ENCODE measurements around the gene ZNF638. TPM values are rescaled to one million over a fixed set of nuclear protein-coding genes. Genes with fewer than 3 reads are reported as not detected.
A peak's percentile ranks its signal among the peaks of the same experiment; 100 is the strongest.
"Not testable (repeated sequence)": the region's sequence is repeated elsewhere in the genome, so short reads cannot be mapped to it uniquely, and the experiment has no call there.

ZNF638 gene
- total RNA-seq, 2 donors from 2014 or later: 73.9 to 77.9 TPM

DNA sequence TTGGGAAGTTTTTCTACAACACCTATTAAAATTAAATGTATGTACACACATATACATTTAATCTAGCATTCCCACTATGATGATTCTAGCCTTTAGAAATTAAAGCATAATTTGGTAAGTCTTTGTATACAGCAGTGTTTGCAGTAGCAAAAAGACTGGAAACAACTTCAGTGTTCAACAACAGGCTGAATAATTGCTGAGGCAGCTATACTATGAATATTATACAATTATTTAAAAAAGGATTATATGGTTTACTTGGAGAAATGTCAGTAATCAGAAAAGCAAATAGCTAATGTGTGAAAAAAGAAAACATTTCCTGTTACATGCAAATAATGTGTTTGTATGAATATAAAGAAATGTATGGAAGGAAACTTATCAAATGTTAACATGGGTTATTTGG is 1.4 kb upstream of the ZNF638 start:
- H3K36me3 ChIP-seq: no peaks in the 10 kb centered on the region
- no peak overlapping the region for H3K27ac ChIP-seq
- H3K4me1 ChIP-seq: peaks cover 0 to 29% of the 10 kb centered on the region in 2 donors
- no peaks in the 10 kb centered on the region for H3K27me3 ChIP-seq
- TF ChIP-seq, protein P1, sequence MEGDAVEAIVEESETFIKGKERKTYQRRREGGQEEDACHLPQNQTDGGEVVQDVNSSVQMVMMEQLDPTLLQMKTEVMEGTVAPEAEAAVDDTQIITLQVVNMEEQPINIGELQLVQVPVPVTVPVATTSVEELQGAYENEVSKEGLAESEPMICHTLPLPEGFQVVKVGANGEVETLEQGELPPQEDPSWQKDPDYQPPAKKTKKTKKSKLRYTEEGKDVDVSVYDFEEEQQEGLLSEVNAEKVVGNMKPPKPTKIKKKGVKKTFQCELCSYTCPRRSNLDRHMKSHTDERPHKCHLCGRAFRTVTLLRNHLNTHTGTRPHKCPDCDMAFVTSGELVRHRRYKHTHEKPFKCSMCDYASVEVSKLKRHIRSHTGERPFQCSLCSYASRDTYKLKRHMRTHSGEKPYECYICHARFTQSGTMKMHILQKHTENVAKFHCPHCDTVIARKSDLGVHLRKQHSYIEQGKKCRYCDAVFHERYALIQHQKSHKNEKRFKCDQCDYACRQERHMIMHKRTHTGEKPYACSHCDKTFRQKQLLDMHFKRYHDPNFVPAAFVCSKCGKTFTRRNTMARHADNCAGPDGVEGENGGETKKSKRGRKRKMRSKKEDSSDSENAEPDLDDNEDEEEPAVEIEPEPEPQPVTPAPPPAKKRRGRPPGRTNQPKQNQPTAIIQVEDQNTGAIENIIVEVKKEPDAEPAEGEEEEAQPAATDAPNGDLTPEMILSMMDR (IDR thresholded peaks at IDR 0.05): no peak
- H3K9me3 ChIP-seq: no peaks in the 10 kb centered on the region
- no peak overlapping the region for H3K4me3 ChIP-seq
- DNase-seq (ENCODE audit: low spot score): no peak

DNA sequence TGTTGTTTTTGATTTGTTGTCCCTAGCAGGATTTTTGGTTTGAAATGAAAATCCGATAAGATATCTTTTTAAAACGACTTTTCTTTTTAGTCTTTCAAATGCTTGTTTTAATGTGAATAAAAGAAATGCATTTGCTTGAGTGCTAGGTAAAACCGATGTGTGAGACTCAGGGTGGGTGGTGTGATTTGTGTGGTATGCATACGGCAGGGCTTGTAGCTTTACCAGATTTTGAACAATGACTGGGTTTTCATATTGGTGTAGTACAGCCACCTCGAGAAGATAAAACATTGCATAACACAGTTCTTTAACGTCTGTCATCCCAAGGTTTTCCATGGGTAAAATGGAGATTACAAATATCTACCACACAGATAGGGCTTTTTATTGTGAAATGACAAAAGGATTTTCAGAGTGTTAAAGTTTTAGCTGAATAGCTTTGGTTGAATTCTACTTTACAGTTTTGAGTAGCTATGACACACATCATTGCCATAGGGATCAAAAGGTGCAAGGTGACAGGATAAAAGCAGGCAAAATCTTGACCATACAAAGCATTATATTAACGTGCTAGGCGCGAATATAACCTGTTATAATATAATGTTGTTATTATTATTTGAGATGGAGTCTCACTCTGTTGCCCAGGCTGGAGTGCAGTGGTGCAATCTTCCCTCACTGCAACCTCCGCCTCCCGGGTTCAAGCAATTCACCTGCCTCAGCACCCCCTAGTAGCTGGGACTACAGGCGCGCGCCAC is 824 bp upstream of the ZNF638 start:
- Histone ChIP-seq H3K4me3 (peak overlapping the region; percentile 92 to 94), H3K27me3 (no peaks in the 10 kb centered on the region), H3K27ac (peak overlapping the region; percentile 93 to 98), H3K4me1 (peaks cover 0 to 34% of the 10 kb centered on the region in 2 donors), H3K9me3 (no peaks in the 10 kb centered on the region), H3K36me3 (no peaks in the 10 kb centered on the region)
- no peak for DNase-seq (ENCODE audit: low spot score)
- TF ChIP-seq, protein P1 (IDR thresholded peaks at IDR 0.05): no peak

DNA sequence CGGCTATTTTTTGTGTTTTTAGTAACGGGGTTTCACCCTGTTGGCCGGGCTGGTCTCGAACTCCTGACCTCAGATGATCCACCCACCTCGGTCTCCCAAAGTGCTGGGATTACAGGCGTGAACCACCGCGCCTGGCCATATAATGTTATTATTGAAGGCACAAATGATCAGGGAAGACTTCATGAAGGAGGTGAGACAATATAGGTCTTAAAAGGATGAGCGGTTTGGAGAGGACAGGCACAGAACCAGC is 326 bp upstream of the ZNF638 start:
- Histone ChIP-seq H3K4me1 (peaks cover 0 to 39% of the 10 kb centered on the region in 2 donors), H3K4me3 (peak overlapping the region; percentile 92 to 94), H3K27ac (peak overlapping the region; percentile 93 to 98)
- not testable (repeated sequence) for DNase-seq (ENCODE audit: low spot score); H3K36me3 ChIP-seq; H3K9me3 ChIP-seq; H3K27me3 ChIP-seq

DNA sequence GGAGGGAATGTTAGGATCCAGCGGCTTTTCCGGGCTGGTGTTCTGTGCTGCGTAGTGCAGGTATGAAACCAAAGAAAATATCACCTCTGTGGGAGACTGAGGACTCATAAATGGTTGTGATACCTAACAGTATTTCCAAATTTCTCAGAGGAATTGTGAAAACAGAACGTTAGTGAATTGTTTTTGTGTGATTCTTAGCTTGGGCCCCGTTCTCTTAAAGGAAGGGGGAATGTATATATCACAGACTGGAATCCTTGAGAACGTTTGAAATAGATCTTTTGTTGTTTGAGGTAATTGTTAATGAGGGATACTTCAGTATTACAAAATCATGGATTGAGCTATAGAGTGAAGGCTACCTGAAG is 834 bp downstream of the ZNF638 start:
- Histone ChIP-seq H3K36me3 (no peaks in the 10 kb centered on the region), H3K27me3 (no peaks in the 10 kb centered on the region), H3K4me1 (peaks cover 0 to 50% of the 10 kb centered on the region in 2 donors), H3K4me3 (peak overlapping the region; percentile 92 to 94), H3K9me3 (no peaks in the 10 kb centered on the region), H3K27ac (peak overlapping the region; percentile 93 to 98)
- TF ChIP-seq, protein P1 (IDR thresholded peaks at IDR 0.05): no peak
- no peak for DNase-seq (ENCODE audit: low spot score)

DNA sequence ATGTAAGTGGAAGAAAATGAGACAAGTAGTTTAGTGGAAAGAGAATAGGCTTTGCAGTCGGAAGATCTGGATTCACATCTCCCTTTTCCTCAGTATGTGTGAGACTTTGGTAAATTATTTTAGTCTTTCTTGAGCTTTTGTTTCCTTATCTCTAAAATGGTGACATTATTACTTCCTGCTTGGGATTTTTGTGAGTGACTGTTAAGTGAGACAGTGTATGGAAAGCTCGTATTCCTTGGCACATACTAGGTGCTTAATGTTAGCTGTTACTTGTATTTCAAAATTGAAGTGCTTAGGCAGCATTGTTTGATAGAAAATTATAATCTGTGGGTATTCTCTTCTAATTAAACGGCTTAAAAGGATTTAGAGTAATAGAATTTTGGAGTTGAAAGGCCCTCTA is 2.0 kb downstream of the ZNF638 start:
- TF ChIP-seq, protein P1 (IDR thresholded peaks at IDR 0.05): no peak
- DNase-seq (ENCODE audit: low spot score): no peak
- H3K27ac ChIP-seq: peak overlapping the region in 1 of 2 donors; percentile 98
- H3K27me3 ChIP-seq: no peaks in the 10 kb centered on the region
- no peaks in the 10 kb centered on the region for H3K36me3 ChIP-seq
- peak overlapping the region; percentile 92 to 94 for H3K4me3 ChIP-seq
- H3K4me1 ChIP-seq: peaks cover 0 to 57% of the 10 kb centered on the region in 2 donors
- H3K9me3 ChIP-seq: no peaks in the 10 kb centered on the region

DNA sequence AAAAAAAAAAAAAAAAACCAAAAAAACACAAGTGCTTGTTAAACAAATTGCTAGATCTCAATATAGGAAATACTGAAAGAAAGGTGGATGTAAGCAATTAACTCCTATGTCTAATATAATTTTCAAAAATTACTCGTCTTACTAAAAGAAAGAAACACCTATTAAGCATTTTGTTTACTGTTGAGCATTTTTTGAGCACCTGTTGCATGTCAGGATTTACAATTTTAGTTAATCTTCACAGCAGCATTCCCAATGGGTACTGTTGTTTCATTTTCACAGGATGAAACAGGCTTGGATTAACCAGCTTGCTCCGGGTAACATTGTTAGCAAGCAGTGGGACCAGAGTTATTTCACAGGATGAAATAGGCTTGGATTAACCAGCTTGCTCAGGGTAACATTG is 4.8 kb downstream of the ZNF638 start:
- Histone ChIP-seq H3K27ac (peak overlapping the region in 1 of 2 donors; percentile 45), H3K4me1 (peaks cover 0 to 78% of the 10 kb centered on the region in 2 donors), H3K9me3 (no peaks in the 10 kb centered on the region), H3K36me3 (no peaks in the 10 kb centered on the region), H3K27me3 (no peaks in the 10 kb centered on the region), H3K4me3 (no peak overlapping the region)
- TF ChIP-seq, protein P1 (IDR thresholded peaks at IDR 0.05): no peak
- no peak for DNase-seq (ENCODE audit: low spot score)
